Stimulated activated naive CD8-positive, alpha-beta T cell treated with anti-CD3 and anti-CD28 coated beads, Interleukin-15, amount 100 ng/mL, for 72 hours (primary cell): ENCODE data around the gene CCNI2.

Source experiments
- ATAC-seq: fragments of 150-1000 bp; cut with Tn5 transposase; 2 replicates; pipeline ENCODE4 v1.10.0; 2021; ENCODE audit warnings: mild to moderate bottlenecking, moderate library complexity
- DNase-seq, 2 donors: peaks; one replicate each; pipeline ENCODE4 v3.0.0; 2021 to 2022
- H3K27ac Mint-ChIP-seq, 2 donors: one replicate each; pipeline ENCODE4 v1.8.0; 2022; ENCODE audit warnings: mild to moderate bottlenecking in 2 of 2, mixed read lengths in 2 of 2, moderate library complexity in 2 of 2
- H3K27me3 Mint-ChIP-seq: one replicate; pipeline ENCODE4 v1.8.0; 2022; ENCODE audit warnings: mixed read lengths
- H3K4me1 Mint-ChIP-seq: one replicate; pipeline ENCODE4 v1.8.0; 2022; ENCODE audit warnings: mild to moderate bottlenecking, mixed read lengths
- H3K4me3 Mint-ChIP-seq, 2 donors: one replicate each; pipeline ENCODE4 v1.8.0; 2022; ENCODE audit warnings: mild to moderate bottlenecking in 2 of 2, mixed read lengths in 2 of 2, moderate library complexity in 1 of 2
- H3K9me3 Mint-ChIP-seq, 2 donors: one replicate each; pipeline ENCODE4 v1.8.0; 2022; ENCODE audit warnings: mixed read lengths in 2 of 2

CCNI2 gene

GRCh38 chr5:132758451-132758850 lies 11.2 kb downstream of the CCNI2 start:
- H3K4me3 Mint-ChIP-seq = no peak overlapping the region
- no peak for ATAC-seq
- peak in 1 of 2 donors; percentile 5 for DNase-seq
- no peaks in the 10 kb centered on the region for H3K27me3 Mint-ChIP-seq
- peaks cover 20% of the 10 kb centered on the region for H3K4me1 Mint-ChIP-seq
- no peak overlapping the region for H3K27ac Mint-ChIP-seq
- no peaks in the 10 kb centered on the region for H3K9me3 Mint-ChIP-seq

- DNase-seq (peak in 1 of 2 donors; percentile 2), ATAC-seq (no peak)
- Mint-ChIP-seq H3K4me3 (no peak overlapping the region), H3K9me3 (no peaks in the 10 kb centered on the region), H3K27ac (peak overlapping the region in 1 of 2 donors; percentile 88), H3K27me3 (no peaks in the 10 kb centered on the region), H3K4me1 (peaks cover 11% of the 10 kb centered on the region)
These were observed 12.2 kb downstream of the CCNI2 start for GRCh38 chr5:132759114-132760048.

GRCh38 chr5:132760049-132760420 lies 12.8 kb downstream of the CCNI2 start:
- peaks cover 4% of the 10 kb centered on the region for H3K4me1 Mint-ChIP-seq
- peak overlapping the region in 1 of 2 donors; percentile 88 for H3K27ac Mint-ChIP-seq
- H3K4me3 Mint-ChIP-seq = no peak overlapping the region
- DNase-seq (no peak), ATAC-seq (no peak)
- no peaks in the 10 kb centered on the region for H3K27me3 Mint-ChIP-seq
- H3K9me3 Mint-ChIP-seq = no peaks in the 10 kb centered on the region

- DNase-seq (no peak), ATAC-seq (no peak)
- Mint-ChIP-seq H3K9me3 (no peaks in the 10 kb centered on the region), H3K27me3 (no peaks in the 10 kb centered on the region), H3K27ac (peak overlapping the region in 1 of 2 donors; percentile 88), H3K4me3 (no peak overlapping the region), H3K4me1 (no peaks in the 10 kb centered on the region)
These were observed 13.5 kb downstream of the CCNI2 start for GRCh38 chr5:132760601-132761317.

GRCh38 chr5:132761321-132762240 lies 14.4 kb downstream of the CCNI2 start:
- H3K27me3 Mint-ChIP-seq = no peaks in the 10 kb centered on the region
- ATAC-seq (no peak), DNase-seq (no peak)
- H3K9me3 Mint-ChIP-seq = no peaks in the 10 kb centered on the region
- peak overlapping the region in 1 of 2 donors; percentile 8 for H3K27ac Mint-ChIP-seq
- H3K4me3 Mint-ChIP-seq = no peak overlapping the region
- no peaks in the 10 kb centered on the region for H3K4me1 Mint-ChIP-seq

GRCh38 chr5:132762246-132763000 lies 15.2 kb downstream of the CCNI2 start:
- Mint-ChIP-seq H3K27ac (no peak overlapping the region), H3K4me1 (no peaks in the 10 kb centered on the region), H3K4me3 (no peak overlapping the region), H3K9me3 (no peaks in the 10 kb centered on the region), H3K27me3 (no peaks in the 10 kb centered on the region)
- no peak for DNase-seq
- ATAC-seq = no peak

GRCh38 chr5:132763181-132764036 lies 16.2 kb downstream of the CCNI2 start:
- ATAC-seq (no peak), DNase-seq (no peak)
- Mint-ChIP-seq H3K9me3 (no peaks in the 10 kb centered on the region), H3K4me1 (peaks cover 2% of the 10 kb centered on the region), H3K27me3 (no peaks in the 10 kb centered on the region), H3K4me3 (no peak overlapping the region), H3K27ac (peak overlapping the region in 1 of 2 donors; percentile 1)

GRCh38 chr5:132764051-132764450 lies 16.8 kb downstream of the CCNI2 start:
- peaks cover 7% of the 10 kb centered on the region for H3K4me1 Mint-ChIP-seq

GRCh38 chr5:132764671-132765238 lies 17.5 kb downstream of the CCNI2 start:
- no peaks in the 10 kb centered on the region for H3K9me3 Mint-ChIP-seq
- no peak overlapping the region for H3K27ac Mint-ChIP-seq
- peaks cover 7% of the 10 kb centered on the region for H3K4me1 Mint-ChIP-seq
- no peak overlapping the region for H3K4me3 Mint-ChIP-seq
- DNase-seq (no peak), ATAC-seq (no peak)
- no peaks in the 10 kb centered on the region for H3K27me3 Mint-ChIP-seq

More at GRCh38 chr5:132764051-132764450, 16.8 kb downstream of the CCNI2 start:
- H3K4me3 Mint-ChIP-seq = no peak overlapping the region
- DNase-seq (no peak), ATAC-seq (no peak)
- no peaks in the 10 kb centered on the region for H3K9me3 Mint-ChIP-seq
- H3K27ac Mint-ChIP-seq = no peak overlapping the region
- no peaks in the 10 kb centered on the region for H3K27me3 Mint-ChIP-seq

- Mint-ChIP-seq H3K4me3 (no peak overlapping the region), H3K27ac (peak overlapping the region in 1 of 2 donors; percentile 22), H3K27me3 (no peaks in the 10 kb centered on the region), H3K9me3 (no peaks in the 10 kb centered on the region), H3K4me1 (peaks cover 7% of the 10 kb centered on the region)
- no peak for DNase-seq
- no peak for ATAC-seq
These were observed 18.2 kb downstream of the CCNI2 start for GRCh38 chr5:132765311-132766019.

- no peak for ATAC-seq
- H3K9me3 Mint-ChIP-seq = no peaks in the 10 kb centered on the region
These were observed 19.0 kb downstream of the CCNI2 start for GRCh38 chr5:132766020-132766805.

GRCh38 chr5:132766806-132767055 lies 19.5 kb downstream of the CCNI2 start:
- Mint-ChIP-seq H3K4me1 (peaks cover 7% of the 10 kb centered on the region), H3K27me3 (no peaks in the 10 kb centered on the region), H3K9me3 (no peaks in the 10 kb centered on the region), H3K27ac (no peak overlapping the region), H3K4me3 (no peak overlapping the region)
- DNase-seq = no peak
- no peak for ATAC-seq

More at GRCh38 chr5:132766020-132766805, 19.0 kb downstream of the CCNI2 start:
- peaks cover 7% of the 10 kb centered on the region for H3K4me1 Mint-ChIP-seq
- no peaks in the 10 kb centered on the region for H3K27me3 Mint-ChIP-seq
- H3K27ac Mint-ChIP-seq = peak overlapping the region in 1 of 2 donors; percentile 22
- no peak overlapping the region for H3K4me3 Mint-ChIP-seq
- DNase-seq = no peak

- H3K4me1 Mint-ChIP-seq = peaks cover 7% of the 10 kb centered on the region
- DNase-seq (no peak), ATAC-seq (no peak)
- H3K4me3 Mint-ChIP-seq = no peak overlapping the region
- H3K27me3 Mint-ChIP-seq = no peaks in the 10 kb centered on the region
- H3K9me3 Mint-ChIP-seq = no peaks in the 10 kb centered on the region
- H3K27ac Mint-ChIP-seq = no peak overlapping the region
These were observed 19.9 kb downstream of the CCNI2 start for GRCh38 chr5:132767150-132767549.
